Esophagus squamous epithelium (tissue), 4 donors: ENCODE results near the gene UMAD1.

Experiments used
- POLR2A ChIP-seq, 4 donors: fragments of 450-650 bp; IDR thresholded peaks; one replicate each; pipeline ENCODE4 v1.6.1; 2017; ENCODE audit warnings: antibody characterized with exemption in 4 of 4, mild to moderate bottlenecking in 4 of 4, moderate library complexity in 3 of 4
- TF ChIP-seq, protein P1 (sequence below), 6 experiments: fragments of 450-650 bp in 4 of 6; fragments of 200-600 bp in 2 of 6; sonication (generic) in 2 of 6; IDR thresholded peaks; one replicate each; pipeline ENCODE4 v1.5.1; 2016 to 2019; ENCODE audit warnings: antibody characterized with exemption in 6 of 6, mild to moderate bottlenecking in 4 of 6, moderate library complexity in 4 of 6

- TF ChIP-seq, protein P1, sequence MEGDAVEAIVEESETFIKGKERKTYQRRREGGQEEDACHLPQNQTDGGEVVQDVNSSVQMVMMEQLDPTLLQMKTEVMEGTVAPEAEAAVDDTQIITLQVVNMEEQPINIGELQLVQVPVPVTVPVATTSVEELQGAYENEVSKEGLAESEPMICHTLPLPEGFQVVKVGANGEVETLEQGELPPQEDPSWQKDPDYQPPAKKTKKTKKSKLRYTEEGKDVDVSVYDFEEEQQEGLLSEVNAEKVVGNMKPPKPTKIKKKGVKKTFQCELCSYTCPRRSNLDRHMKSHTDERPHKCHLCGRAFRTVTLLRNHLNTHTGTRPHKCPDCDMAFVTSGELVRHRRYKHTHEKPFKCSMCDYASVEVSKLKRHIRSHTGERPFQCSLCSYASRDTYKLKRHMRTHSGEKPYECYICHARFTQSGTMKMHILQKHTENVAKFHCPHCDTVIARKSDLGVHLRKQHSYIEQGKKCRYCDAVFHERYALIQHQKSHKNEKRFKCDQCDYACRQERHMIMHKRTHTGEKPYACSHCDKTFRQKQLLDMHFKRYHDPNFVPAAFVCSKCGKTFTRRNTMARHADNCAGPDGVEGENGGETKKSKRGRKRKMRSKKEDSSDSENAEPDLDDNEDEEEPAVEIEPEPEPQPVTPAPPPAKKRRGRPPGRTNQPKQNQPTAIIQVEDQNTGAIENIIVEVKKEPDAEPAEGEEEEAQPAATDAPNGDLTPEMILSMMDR (IDR thresholded peaks at IDR 0.05): no peak
- TF ChIP-seq POLR2A (IDR thresholded peaks at IDR 0.05): no peak
These were observed 1.1 kb upstream of the UMAD1 start for GRCh38 chr7:7639421-7639820.
